B cell (primary cell): Measurements from ENCODE around the gene RERE. TPM values are rescaled to one million over a fixed set of nuclear protein-coding genes. Genes with fewer than 3 reads are reported as not detected.

Source experiments
- ATAC-seq: fragments of 200-7000 bp; cut with Tn5 transposase; one replicate; pipeline ENCODE4 v1.10.0; 2021; ENCODE audit warnings: low read depth, mild to moderate bottlenecking, moderate number of reproducible peaks, moderate library complexity
- CTCF ChIA-PET: fragments of 350-600 bp; sonication (Branson Sonifier 250); formaldehyde crosslinking; loops from one replicate; lab custom pipeline; 2021; ENCODE audit warnings: antibody characterized with exemption, inconsistent platforms; lab: Charles Lee
- POLR2A ChIA-PET: fragments of 350-600 bp; sonication (Branson Sonifier 250); formaldehyde crosslinking; loops from one replicate; lab custom pipeline; 2021; ENCODE audit warnings: antibody characterized with exemption; lab: Charles Lee
- DNase-seq: peaks from one replicate; pipeline ENCODE4 v3.0.0; 2013
- H2AFZ ChIP-seq: 2 replicates; pipeline ENCODE4 v1.6.1; 2012; ENCODE audit warnings: mild to moderate bottlenecking, low read depth, low read length; ENCODE audit not compliant: insufficient read depth, poor library complexity, severe bottlenecking
- H3K27ac ChIP-seq, 2 donors: 1 replicate in 1 of 2; 2 replicates in 1 of 2; pipeline ENCODE4 v1.5.1; 2012 to 2013; ENCODE audit warnings: low read length in 2 of 2, mild to moderate bottlenecking in 2 of 2, moderate library complexity in 1 of 2
- H3K27me3 ChIP-seq, 4 experiments: fragments of 200-600 bp in 1 of 4; sonication (generic) in 1 of 4; replicated peaks in 1 of 4; 1 replicate in 2 of 4; 2 replicates in 2 of 4; pipeline versions ENCODE4 v1.6.1 to v1.7.0; 2013 to 2016; ENCODE audit warnings: low read length in 3 of 4, mild to moderate bottlenecking in 2 of 4, mixed read lengths in 1 of 4, moderate library complexity in 1 of 4; ENCODE audit not compliant: insufficient read depth in 4 of 4, control insufficient read depth in 3 of 4; ENCODE audit errors: control extremely low read depth in 1 of 4
- H3K36me3 ChIP-seq, 2 experiments: replicated peaks in 1 of 2; 1 replicate in 1 of 2; 2 replicates in 1 of 2; pipeline versions ENCODE4 v1.6.1 to v1.7.1; 2013; ENCODE audit warnings: low read length in 1 of 2; ENCODE audit not compliant: insufficient read depth in 2 of 2, control insufficient read depth in 1 of 2; ENCODE audit errors: control extremely low read depth in 1 of 2, extremely low read depth in 1 of 2
- H3K4me1 ChIP-seq, 2 donors: fragments of 200-600 bp in 1 of 2; sonication (generic) in 1 of 2; 1 replicate in 1 of 2; 2 replicates in 1 of 2; pipeline versions ENCODE4 v1.5.1 to v1.6.1; 2013 to 2017; ENCODE audit warnings: low read length in 2 of 2; ENCODE audit not compliant: control insufficient read depth in 2 of 2, insufficient read depth in 2 of 2
- H3K4me2 ChIP-seq: replicated peaks from 2 replicates; pipeline ENCODE3; 2012; ENCODE audit warnings: mild to moderate bottlenecking, low read depth, low read length; ENCODE audit not compliant: poor library complexity, severe bottlenecking
- H3K4me3 ChIP-seq, 5 experiments: fragments of 200-600 bp in 1 of 5; sonication (generic) in 1 of 5; 1 replicate in 3 of 5; 2 replicates in 2 of 5; pipeline versions ENCODE4 v1.5.1 to v1.7.0; 2011 to 2016; ENCODE audit warnings: low read length in 4 of 5, mild to moderate bottlenecking in 4 of 5, low read depth in 2 of 5, control low read depth in 1 of 5, moderate library complexity in 1 of 5; ENCODE audit not compliant: insufficient read depth in 1 of 5; ENCODE audit errors: control extremely low read depth in 1 of 5, extremely low read depth in 1 of 5
- H3K79me2 ChIP-seq: fragments of 200-600 bp; sonication (generic); one replicate; pipeline ENCODE4 v1.6.0; 2016; ENCODE audit warnings: low read length; ENCODE audit not compliant: control insufficient read depth, insufficient read depth
- H3K9ac ChIP-seq: fragments of 200-600 bp; sonication (generic); 2 replicates; pipeline ENCODE4 v1.6.1; 2017; ENCODE audit warnings: mild to moderate bottlenecking, low read length, moderate library complexity
- H3K9me3 ChIP-seq, 3 donors: one replicate each; pipeline versions ENCODE4 v1.6.1 to v1.7.1; 2013; ENCODE audit warnings: low read length in 2 of 3; ENCODE audit not compliant: control insufficient read depth in 2 of 3, insufficient read depth in 1 of 3; ENCODE audit errors: control extremely low read depth in 1 of 3
- H4K20me1 ChIP-seq: 2 replicates; pipeline ENCODE4 v1.6.0; 2012; ENCODE audit warnings: mild to moderate bottlenecking, low read length; ENCODE audit not compliant: insufficient read depth, control insufficient read depth, poor library complexity, severe bottlenecking
- H3K27ac Mint-ChIP-seq: one replicate; pipeline ENCODE4 v1.8.0; 2021; ENCODE audit warnings: mixed read lengths
- H3K27me3 Mint-ChIP-seq: one replicate; pipeline ENCODE4 v1.8.0; 2021; ENCODE audit warnings: mixed read lengths
- H3K4me1 Mint-ChIP-seq: one replicate; pipeline ENCODE4 v1.8.0; 2021; ENCODE audit warnings: mixed read lengths
- H3K4me3 Mint-ChIP-seq: one replicate; pipeline ENCODE4 v1.8.0; 2021; ENCODE audit warnings: mixed read lengths
- H3K9me3 Mint-ChIP-seq: one replicate; pipeline ENCODE4 v1.8.0; 2022; ENCODE audit warnings: mixed read lengths; ENCODE audit not compliant: insufficient read depth
- CTCF ChIP-seq: fragments of 200-600 bp; IDR thresholded peaks from one replicate; pipeline ENCODE4 v1.8.0; 2022; ENCODE audit warnings: antibody characterized with exemption, mild to moderate bottlenecking
- EZH2 ChIP-seq: IDR thresholded peaks from 2 replicates; pipeline ENCODE4 v1.6.1; 2012; ENCODE audit warnings: borderline replicate concordance, low read depth, mild to moderate bottlenecking, moderate library complexity, low read length; ENCODE audit not compliant: insufficient read depth, poor library complexity, severe bottlenecking
- WGBS: methylation state at CpG from one replicate; pipeline ENCODE4 v1.1.5; 2013; ENCODE audit warnings: missing lambda C conversion rate; ENCODE audit not compliant: insufficient coverage; 5-methylcytosine and 5-hydroxymethylcytosine counted together
- intact Hi-C: fragments of 100-400 bp; cut with micrococcal nuclease; formaldehyde crosslinking; loops from one replicate; pipeline ENCODE4 v1.10.0; 2022
- polyA plus RNA-seq: library from polyadenylated mRNA; depleted of rRNA; stranded (reverse); fragments of >200 nt; gene quantifications from 2 replicates; pipeline ENCODE4 v1.2.3, GENCODE V29; 2012
- total RNA-seq, 2 donors: library from RNA; stranded (reverse); fragments of 120-200 nt in 1 of 2; gene quantifications; 1 replicate in 1 of 2; 2 replicates in 1 of 2; pipeline versions ENCODE4 v1.2.3 to v1.2.4, GENCODE V29; 2013 to 2022

Gene RERE
- total and polyA plus RNA-seq, 2 donors (not counting 1 experiment from before 2014, with no cell fraction given), result 27.3 to 132 TPM

GRCh38 chr1:8571200-8571984 lies 246.0 kb downstream of the RERE start:
- Histone ChIP-seq H3K9me3 (no peaks in the 10 kb centered on the region), H3K27ac (no peak overlapping the region), H3K79me2 (peaks cover 58% of the 10 kb centered on the region), H3K4me2 (no peak overlapping the region), H3K4me3 (no peak overlapping the region), H3K27me3 (no peaks in the 10 kb centered on the region), H4K20me1 (no peaks in the 10 kb centered on the region), H3K4me1 (peaks cover 0 to 7% of the 10 kb centered on the region in 2 donors), H2AFZ (no peak overlapping the region), H3K9ac (no peak overlapping the region), H3K36me3 (no peaks in the 10 kb centered on the region)
- POLR2A ChIA-PET, result no interaction called here
- CTCF ChIA-PET, result interaction anchor here (0.7 to 5.3 kb wide), 12 partner anchors 10 to 278 kb away, joined by 3 to 39 read pairs (median 6); no protein-coding TSS in a partner anchor
- DNase-seq (peak; percentile 20), ATAC-seq (no peak)
- H3K27me3 Mint-ChIP-seq, result no peaks in the 10 kb centered on the region
- peaks cover 13% of the 10 kb centered on the region for H3K4me1 Mint-ChIP-seq
- intact Hi-C loops, result no loop called here
- TF ChIP-seq EZH2, result no peak
- TF ChIP-seq CTCF, result peak; percentile 38
- no peak overlapping the region for H3K27ac Mint-ChIP-seq
- no peak overlapping the region for H3K4me3 Mint-ChIP-seq
- no CpG with 5 or more reads among the region's 5 CpGs for WGBS
- H3K9me3 Mint-ChIP-seq, result no peaks in the 10 kb centered on the region

GRCh38 chr1:8570465-8570864 lies 247.0 kb downstream of the RERE start:
- intact Hi-C loops, result no loop called here
- Mint-ChIP-seq H3K27ac (no peak overlapping the region), H3K4me3 (no peak overlapping the region), H3K9me3 (no peaks in the 10 kb centered on the region), H3K4me1 (peaks cover 13% of the 10 kb centered on the region), H3K27me3 (no peaks in the 10 kb centered on the region)
- Histone ChIP-seq H4K20me1 (no peaks in the 10 kb centered on the region), H2AFZ (no peak overlapping the region), H3K9ac (no peak overlapping the region), H3K4me1 (peaks cover 0 to 7% of the 10 kb centered on the region in 2 donors), H3K36me3 (no peaks in the 10 kb centered on the region), H3K9me3 (no peaks in the 10 kb centered on the region), H3K79me2 (peaks cover 63% of the 10 kb centered on the region), H3K27ac (no peak overlapping the region), H3K4me2 (no peak overlapping the region), H3K4me3 (no peak overlapping the region), H3K27me3 (no peaks in the 10 kb centered on the region)
- ChIA-PET POLR2A (no interaction called here), CTCF (interaction anchor here (0.7 to 5.3 kb wide), 14 partner anchors 9 to 279 kb away, joined by 3 to 39 read pairs (median 4); no protein-coding TSS in a partner anchor)
- DNase-seq, result no peak
- no peak for TF ChIP-seq EZH2
- no peak for TF ChIP-seq CTCF
- WGBS, result 100% methylated on average over 2 of the region's 3 CpGs
- no peak for ATAC-seq
